IMR-90 (cell line): ENCODE results near the gene IGFBP1. TPM values are rescaled to one million over a fixed set of nuclear protein-coding genes. Genes with fewer than 3 reads are reported as not detected.

ENCODE experiments used
- ATAC-seq: fragments of 200-7000 bp; cut with Tn5 transposase; 2 replicates; pipeline ENCODE4 v1.9.1; 2020; ENCODE audit warnings: low read depth, mild to moderate bottlenecking, moderate library complexity
- BruUV-seq: library from RNA; stranded (reverse); fragments of 400-500 nt; replicated peaks from 2 replicates; lab custom pipeline; 2021; lab: Mats Ljungman, UMichigan
- CTCF ChIA-PET: fragments of 300-600 bp; formaldehyde crosslinking; extraction: SDS; loops from one replicate; lab custom pipeline; 2021; ENCODE audit warnings: antibody characterized with exemption; lab: Yijun Ruan, JAX
- POLR2A ChIA-PET: fragments of 300-600 bp; sonication (Branson Sonifier 250); formaldehyde crosslinking; loops from one replicate; lab custom pipeline; 2022; ENCODE audit warnings: antibody characterized with exemption; ENCODE audit not compliant: unreplicated experiment; lab: Charles Lee
- DNase-seq: peaks from one replicate; pipeline ENCODE4 v3.0.0; 2013
- H2AFZ ChIP-seq: replicated peaks from 2 replicates; pipeline ENCODE3; 2013; ENCODE audit warnings: low read length, mild to moderate bottlenecking; ENCODE audit not compliant: poor library complexity
- H2AK5ac ChIP-seq: 2 replicates; pipeline ENCODE4 v1.6.1; 2013; ENCODE audit warnings: low read depth, low read length, inconsistent platforms
- H2AK9ac ChIP-seq: replicated peaks from 2 replicates; pipeline ENCODE3; 2013; ENCODE audit warnings: mild to moderate bottlenecking, low read depth, low read length, moderate library complexity; ENCODE audit not compliant: poor library complexity
- H2BK120ac ChIP-seq: 2 replicates; pipeline ENCODE4 v1.6.1; 2013; ENCODE audit warnings: low read depth, low read length, inconsistent platforms
- H2BK15ac ChIP-seq: 3 replicates; pipeline ENCODE4 v1.6.1; 2013; ENCODE audit warnings: low read depth, low read length, inconsistent platforms
- H2BK20ac ChIP-seq: 2 replicates; pipeline ENCODE4 v1.6.1; 2013; ENCODE audit warnings: low read depth, mild to moderate bottlenecking, inconsistent platforms, low read length, moderate library complexity
- H2BK5ac ChIP-seq: 2 replicates; pipeline ENCODE4 v1.6.1; 2013; ENCODE audit warnings: mild to moderate bottlenecking, low read depth, low read length, inconsistent platforms; ENCODE audit not compliant: poor library complexity, severe bottlenecking
- H3K14ac ChIP-seq: replicated peaks from 2 replicates; pipeline ENCODE4 v1.6.1; 2013; ENCODE audit warnings: low read depth, low read length, inconsistent platforms
- H3K18ac ChIP-seq: 2 replicates; pipeline ENCODE4 v1.6.1; 2013; ENCODE audit warnings: low read depth, low read length, control low read depth
- H3K23ac ChIP-seq: 2 replicates; pipeline ENCODE4 v1.6.1; 2013; ENCODE audit warnings: low read depth, low read length, inconsistent platforms
- H3K27ac ChIP-seq: 2 replicates; pipeline ENCODE4 v1.5.1; 2013; ENCODE audit warnings: mild to moderate bottlenecking, control low read depth, low read length; ENCODE audit not compliant: insufficient read depth
- H3K27me3 ChIP-seq: 2 replicates; pipeline ENCODE4 v1.6.1; 2013; ENCODE audit warnings: low read length; ENCODE audit not compliant: control insufficient read depth, insufficient read depth
- H3K36me3 ChIP-seq: 2 replicates; pipeline ENCODE4 v1.6.1; 2013; ENCODE audit warnings: low read length, mixed read lengths; ENCODE audit not compliant: control insufficient read depth, insufficient read depth
- H3K4ac ChIP-seq: 2 replicates; pipeline ENCODE4 v1.6.1; 2013; ENCODE audit warnings: low read depth, low read length, inconsistent platforms
- H3K4me1 ChIP-seq: 2 replicates; pipeline ENCODE4 v1.6.1; 2013; ENCODE audit warnings: low read length, mixed read lengths; ENCODE audit not compliant: control insufficient read depth, insufficient read depth
- H3K4me2 ChIP-seq: 2 replicates; pipeline ENCODE4 v1.6.1; 2013; ENCODE audit warnings: low read depth, mild to moderate bottlenecking, control low read depth, low read length, moderate library complexity
- H3K4me3 ChIP-seq: 2 replicates; pipeline ENCODE4 v1.5.1; 2013; ENCODE audit warnings: low read depth, mild to moderate bottlenecking, control low read depth, low read length, moderate library complexity; ENCODE audit not compliant: insufficient read depth
- H3K56ac ChIP-seq: 2 replicates; pipeline ENCODE4 v1.6.1; 2013; ENCODE audit warnings: low read length, inconsistent platforms; ENCODE audit not compliant: insufficient read depth; ENCODE audit errors: extremely low read depth
- H3K79me1 ChIP-seq, 2 experiments: 2 replicates each; pipeline ENCODE4 v1.6.1; 2013; ENCODE audit warnings: low read length in 2 of 2, inconsistent platforms in 1 of 2, low read depth in 1 of 2
- H3K9ac ChIP-seq: 2 replicates; pipeline ENCODE4 v1.6.1; 2013; ENCODE audit warnings: low read depth, low read length, control low read depth
- H3K9me1 ChIP-seq: 2 replicates; pipeline ENCODE4 v1.6.1; 2013; ENCODE audit warnings: low read length, inconsistent platforms; ENCODE audit not compliant: insufficient read depth
- H3K9me3 ChIP-seq: 2 replicates; pipeline ENCODE4 v1.6.1; 2013; ENCODE audit warnings: low read length; ENCODE audit not compliant: control insufficient read depth, insufficient read depth
- H4K20me1 ChIP-seq: 2 replicates; pipeline ENCODE4 v1.6.1; 2013; ENCODE audit warnings: low read length, inconsistent platforms; ENCODE audit not compliant: insufficient read depth
- H4K5ac ChIP-seq: 2 replicates; pipeline ENCODE4 v1.6.1; 2013; ENCODE audit warnings: mild to moderate bottlenecking, low read depth, low read length, control low read depth
- H4K8ac ChIP-seq, 2 experiments: 2 replicates each; pipeline ENCODE4 v1.6.1; 2013; ENCODE audit warnings: low read depth in 2 of 2, low read length in 2 of 2, control low read depth in 1 of 2, inconsistent platforms in 1 of 2
- H4K91ac ChIP-seq: 2 replicates; pipeline ENCODE4 v1.6.1; 2013; ENCODE audit warnings: low read depth, low read length, inconsistent platforms; ENCODE audit not compliant: insufficient read depth
- BHLHE40 ChIP-seq: fragments of 150-350 bp; IDR thresholded peaks from 2 replicates; pipeline ENCODE4 v1.6.1; 2016; ENCODE audit warnings: mild to moderate bottlenecking, low read depth, low read length
- CEBPB ChIP-seq: IDR thresholded peaks from 2 replicates; pipeline ENCODE4 v1.6.1; 2012; ENCODE audit warnings: low read depth, low read length, improper control_type of control experiment
- FOS ChIP-seq: fragments of 150-350 bp; IDR thresholded peaks from 2 replicates; pipeline ENCODE4 v1.6.1; 2016; ENCODE audit warnings: low read depth, low read length
- MAFK ChIP-seq: IDR thresholded peaks from 2 replicates; pipeline ENCODE4 v1.6.1; 2012; ENCODE audit warnings: low read depth, low read length, improper control_type of control experiment
- RCOR1 ChIP-seq: IDR thresholded peaks from 2 replicates; pipeline ENCODE4 v1.6.1; 2012; ENCODE audit warnings: mild to moderate bottlenecking, low read length, improper control_type of control experiment; ENCODE audit not compliant: insufficient replicate concordance
- USF2 ChIP-seq: fragments of 150-350 bp; IDR thresholded peaks from 2 replicates; pipeline ENCODE4 v1.6.1; 2017; ENCODE audit warnings: mild to moderate bottlenecking, antibody characterized with exemption, low read length, low read depth
- WGBS, 2 experiments: methylation state at CpG; one replicate each; pipeline versions ENCODE4 v1.1.5 to v1.1.7; 2013; ENCODE audit warnings: missing lambda C conversion rate in 2 of 2; ENCODE audit not compliant: insufficient read length in 1 of 2; ENCODE audit errors: extremely low coverage in 2 of 2; 5-methylcytosine and 5-hydroxymethylcytosine counted together
- dilution Hi-C: fragments of 300-500 bp; cut with HindIII; formaldehyde crosslinking; loops from one replicate; pipeline ENCODE4 v1.14.3; 2018; ENCODE audit warnings: low sequenced_read_pairs; ENCODE audit not compliant: unreplicated experiment
- in situ Hi-C: fragments of 300-500 bp; cut with MboI; formaldehyde crosslinking; loops from 3 replicates; pipeline ENCODE4 v1.14.3; 2019; ENCODE audit warnings: low sequenced_read_pairs, inconsistent platforms, mixed read lengths
- intact Hi-C: fragments of 100-400 bp; cut with micrococcal nuclease; formaldehyde crosslinking; loops from 2 replicates; pipeline ENCODE4 v1.10.0; 2022
- polyA plus RNA-seq, 3 experiments: library from polyadenylated mRNA; depleted of rRNA; stranded (reverse); fragments of >200 nt; gene quantifications; 2 replicates each; pipeline ENCODE4 v1.2.3, GENCODE V29; 2012; ENCODE audit warnings: low replicate concordance in 1 of 3
- total RNA-seq: library from RNA; depleted of rRNA; stranded (reverse); fragments of >200 nt; gene quantifications from 2 replicates; pipeline ENCODE4 v1.2.3, GENCODE V29; 2012

Gene IGFBP1
- total and polyA plus RNA-seq, 2 of the 4 experiments (the other 2 are of a cell fraction), result not detected

- Histone ChIP-seq H3K27ac (peak overlapping the region; percentile 28; the same call in 1 of the 2 replicates), H2BK120ac (peak overlapping the region; percentile 78), H3K79me1 (no peaks in the 10 kb centered on the region), H3K23ac (peak overlapping the region; percentile 28; the same call in 1 of the 2 replicates), H4K91ac (peak overlapping the region; percentile 17; the same call in 1 of the 2 replicates), H2AFZ (peak overlapping the region; percentile 67), H3K9me3 (peaks cover 3% of the 10 kb centered on the region), H3K56ac (no peak overlapping the region), H3K14ac (peak overlapping the region; percentile 63), H3K36me3 (no peaks in the 10 kb centered on the region), H2AK5ac (peak overlapping the region; percentile 39; the same call in 1 of the 2 replicates), H3K4me3 (no peak overlapping the region), H2BK20ac (peak overlapping the region; percentile 78; the same call in 1 of the 2 replicates), H4K20me1 (no peaks in the 10 kb centered on the region), H2BK5ac (no peak overlapping the region), H4K5ac (peak overlapping the region; percentile 10; the same call in 1 of the 2 replicates), H3K4me2 (no peak overlapping the region), H3K9me1 (peaks cover 16% of the 10 kb centered on the region), H3K18ac (peak overlapping the region; percentile 37), H3K9ac (no peak overlapping the region), H2AK9ac (no peak overlapping the region), H3K4me1 (peaks cover 5% of the 10 kb centered on the region), H2BK15ac (0 out of 3 replicates have a peak overlapping the region, but pooled peaks have one; percentile 4), H3K4ac (peak overlapping the region; percentile 69), H4K8ac (peak overlapping the region in 1 of 2 experiments; percentile 38; a peak in 2 of 4 replicates), H3K27me3 (no peaks in the 10 kb centered on the region; the same call in 1 of the 2 replicates)
- CTCF ChIA-PET, result no interaction called here
- POLR2A ChIA-PET, result no interaction called here
- TF ChIP-seq RCOR1 (no peak), CEBPB (peak; percentile 99), BHLHE40 (peak; percentile 56; the same call in 1 of the 2 replicates), FOS (peak; percentile 72; the same call in 1 of the 2 replicates), MAFK (no peak), USF2 (0 out of 2 replicates have a peak, but pooled peaks have one; percentile 15)
- DNase-seq (peak; percentile 89), ATAC-seq (peak; percentile 85)
- 35% methylated on average over 3 of the region's 12 CpGs; no CpG with 5 or more reads in 1 of the 2 experiments for WGBS, 2 experiments
- dilution Hi-C loops, result no loop called here
- in situ Hi-C loops, result no loop called here
- intact Hi-C loops, result no loop called here
- BruUV-seq, result no TSS peak
Measured at GRCh38 chr7:45881759-45882464, 6.4 kb upstream of the IGFBP1 start.
